Breast epithelium (tissue), 3 donors: ENCODE data around the gene DOCK11.

Experiments used
- POLR2AphosphoS5 ChIP-seq, 3 donors: sonication (generic); formaldehyde crosslinking; IDR thresholded peaks; one replicate each; pipeline ENCODE4 v1.6.1; 2017; ENCODE audit warnings: antibody characterized with exemption in 3 of 3
- TF ChIP-seq, protein P1 (sequence below), 3 donors: fragments of 450-650 bp; IDR thresholded peaks; one replicate each; pipeline ENCODE4 v1.5.1; 2016 to 2017; ENCODE audit warnings: antibody characterized with exemption in 3 of 3, mild to moderate bottlenecking in 3 of 3, moderate library complexity in 3 of 3

- TF ChIP-seq, protein P1, sequence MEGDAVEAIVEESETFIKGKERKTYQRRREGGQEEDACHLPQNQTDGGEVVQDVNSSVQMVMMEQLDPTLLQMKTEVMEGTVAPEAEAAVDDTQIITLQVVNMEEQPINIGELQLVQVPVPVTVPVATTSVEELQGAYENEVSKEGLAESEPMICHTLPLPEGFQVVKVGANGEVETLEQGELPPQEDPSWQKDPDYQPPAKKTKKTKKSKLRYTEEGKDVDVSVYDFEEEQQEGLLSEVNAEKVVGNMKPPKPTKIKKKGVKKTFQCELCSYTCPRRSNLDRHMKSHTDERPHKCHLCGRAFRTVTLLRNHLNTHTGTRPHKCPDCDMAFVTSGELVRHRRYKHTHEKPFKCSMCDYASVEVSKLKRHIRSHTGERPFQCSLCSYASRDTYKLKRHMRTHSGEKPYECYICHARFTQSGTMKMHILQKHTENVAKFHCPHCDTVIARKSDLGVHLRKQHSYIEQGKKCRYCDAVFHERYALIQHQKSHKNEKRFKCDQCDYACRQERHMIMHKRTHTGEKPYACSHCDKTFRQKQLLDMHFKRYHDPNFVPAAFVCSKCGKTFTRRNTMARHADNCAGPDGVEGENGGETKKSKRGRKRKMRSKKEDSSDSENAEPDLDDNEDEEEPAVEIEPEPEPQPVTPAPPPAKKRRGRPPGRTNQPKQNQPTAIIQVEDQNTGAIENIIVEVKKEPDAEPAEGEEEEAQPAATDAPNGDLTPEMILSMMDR (IDR thresholded peaks at IDR 0.05): no peak
- no peak for TF ChIP-seq POLR2AphosphoS5 (IDR thresholded peaks at IDR 0.05)
Observed at GRCh38 chrX:118508221-118508620, 12.6 kb downstream of the DOCK11 start.
